BE2C (cell line): ENCODE data around the gene ARHGEF4.

Experiments used
- DNase-seq: peaks from one replicate; pipeline ENCODE4 v3.0.0-alpha.2; 2020
- H3K27me3 ChIP-seq: fragments of 250-450 bp; sonication (Bioruptor Pico); 2 replicates; pipeline ENCODE4 v1.5.1; 2020; ENCODE audit warnings: mild to moderate bottlenecking
- H3K36me3 ChIP-seq: fragments of 250-450 bp; sonication (Bioruptor Pico); 2 replicates; pipeline ENCODE4 v1.5.1; 2020; ENCODE audit warnings: mild to moderate bottlenecking
- H3K4me1 ChIP-seq: fragments of 250-450 bp; sonication (Bioruptor Pico); 2 replicates; pipeline ENCODE4 v1.5.1; 2020
- H3K4me3 ChIP-seq: 2 replicates; pipeline ENCODE4 v1.5.1; 2011; ENCODE audit warnings: low read depth, low read length
- H3K9me3 ChIP-seq: fragments of 250-450 bp; sonication (Bioruptor Pico); 2 replicates; pipeline ENCODE4 v1.5.1; 2020
- CTCF ChIP-seq: IDR thresholded peaks from 2 replicates; pipeline ENCODE4 v1.5.1; 2012; ENCODE audit warnings: mild to moderate bottlenecking, low read depth, low read length

ARHGEF4 gene

GRCh38 chr2:130922417-130922816 lies 85.7 kb downstream of the ARHGEF4 start:
- H3K36me3 ChIP-seq: no peaks in the 10 kb centered on the region
- no peak for TF ChIP-seq CTCF

GRCh38 chr2:130928385-130928784 lies 91.7 kb downstream of the ARHGEF4 start:
- DNase-seq: no peak
- TF ChIP-seq CTCF: no peak
- no peaks in the 10 kb centered on the region for H3K27me3 ChIP-seq
- no peak overlapping the region for H3K4me3 ChIP-seq
- H3K4me1 ChIP-seq: no peaks in the 10 kb centered on the region
- no peaks in the 10 kb centered on the region for H3K9me3 ChIP-seq
- H3K36me3 ChIP-seq: no peaks in the 10 kb centered on the region

More at GRCh38 chr2:130922417-130922816, 85.7 kb downstream of the ARHGEF4 start:
- Histone ChIP-seq H3K4me3 (no peak overlapping the region), H3K4me1 (no peaks in the 10 kb centered on the region), H3K27me3 (no peaks in the 10 kb centered on the region), H3K9me3 (no peaks in the 10 kb centered on the region)
- DNase-seq: no peak

GRCh38 chr2:130930740-130931659 lies 94.3 kb downstream of the ARHGEF4 start:
- Histone ChIP-seq H3K4me1 (no peaks in the 10 kb centered on the region), H3K9me3 (no peaks in the 10 kb centered on the region), H3K36me3 (no peaks in the 10 kb centered on the region), H3K4me3 (no peak overlapping the region), H3K27me3 (no peaks in the 10 kb centered on the region)
- TF ChIP-seq CTCF: no peak
- DNase-seq: no peak

- DNase-seq: no peak
- no peak for TF ChIP-seq CTCF
- no peaks in the 10 kb centered on the region for H3K27me3 ChIP-seq
- H3K4me3 ChIP-seq: no peak overlapping the region
- no peaks in the 10 kb centered on the region for H3K9me3 ChIP-seq
- H3K4me1 ChIP-seq: no peaks in the 10 kb centered on the region
- no peaks in the 10 kb centered on the region for H3K36me3 ChIP-seq
Measured at GRCh38 chr2:130933501-130933900, 96.8 kb downstream of the ARHGEF4 start.

GRCh38 chr2:130936451-130936850 lies 99.7 kb downstream of the ARHGEF4 start:
- no peaks in the 10 kb centered on the region for H3K36me3 ChIP-seq
- H3K4me1 ChIP-seq: no peaks in the 10 kb centered on the region
- H3K9me3 ChIP-seq: no peaks in the 10 kb centered on the region
- H3K4me3 ChIP-seq: no peak overlapping the region
- no peaks in the 10 kb centered on the region for H3K27me3 ChIP-seq
- TF ChIP-seq CTCF: no peak
- no peak for DNase-seq

- no peaks in the 10 kb centered on the region for H3K9me3 ChIP-seq
- TF ChIP-seq CTCF: no peak
- H3K36me3 ChIP-seq: no peaks in the 10 kb centered on the region
- no peak overlapping the region for H3K4me3 ChIP-seq
- DNase-seq: no peak
- H3K4me1 ChIP-seq: no peaks in the 10 kb centered on the region
- no peaks in the 10 kb centered on the region for H3K27me3 ChIP-seq
Measured at GRCh38 chr2:130947967-130948366, 111.3 kb downstream of the ARHGEF4 start.
